H1 (cell line): Measurements from ENCODE around the gene ARHGEF10L. TPM values are rescaled to one million over a fixed set of nuclear protein-coding genes. Genes with fewer than 3 reads are reported as not detected.

Source experiments
- polyA plus RNA-seq, 7 experiments: library from polyadenylated mRNA; depleted of rRNA in 3 of 7; stranded (reverse) in 5 of 7; unstranded in 2 of 7; fragments of >200 nt in 5 of 7; fragments of 200-250 nt in 2 of 7; gene quantifications; 1 replicate in 5 of 7; 2 replicates in 1 of 7; 4 replicates in 1 of 7; pipeline versions ENCODE4 v1.2.1 to v1.2.3, GENCODE V29; 2011 to 2013; ENCODE audit warnings: missing spikeins in 2 of 7, mixed read lengths in 2 of 7
- total RNA-seq: library from RNA; stranded (reverse); fragmentation: NEBNext Ultra II Directional; extraction: Animal tissue kit (Norgen Biotek cat#: 25700); gene quantifications from 2 replicates; pipeline ENCODE4 v1.2.1, GENCODE V29; 2021

The ARHGEF10L gene
- total and polyA plus RNA-seq, 2 of the 8 experiments (the other 6 are each of a cell fraction or from before 2014, with no cell fraction given) = 33.6 to 39.6 TPM

Other genes with a start within 250 kb of the ARHGEF10L start
- gene PADI4, start 231.5 kb upstream of the ARHGEF10L start, total RNA-seq = not detected in 2 replicates
- gene PADI4, start 231.5 kb upstream of the ARHGEF10L start, polyA plus RNA-seq (2011; rRNA removed) = 0.17 and 0.29 TPM in 2 replicates
- not detected in 2 replicates for gene PADI6, start 167.5 kb upstream of the ARHGEF10L start, total RNA-seq
- gene PADI6, start 167.5 kb upstream of the ARHGEF10L start, polyA plus RNA-seq (2011; rRNA removed) = not detected in 2 replicates
- gene RCC2, start 100.0 kb upstream of the ARHGEF10L start, total RNA-seq = 454 and 455 TPM in 2 replicates
- gene RCC2, start 100.0 kb upstream of the ARHGEF10L start, polyA plus RNA-seq (2011; rRNA removed) = 229 and 389 TPM in 2 replicates
- gene ACTL8, start 215.6 kb downstream of the ARHGEF10L start, total RNA-seq = 0.47 and 1.1 TPM in 2 replicates
- 0.33 and 0.63 TPM in 2 replicates for gene ACTL8, start 215.6 kb downstream of the ARHGEF10L start, polyA plus RNA-seq (2011; rRNA removed)